PC-9 (cell line): Measurements from ENCODE around the gene HBE1.

Experiments used
- EZH2 ChIP-seq: fragments of 200-600 bp; sonication (generic); IDR thresholded peaks from 2 replicates; pipeline ENCODE4 v1.8.0; 2017; ENCODE audit warnings: antibody characterized with exemption, low read depth
- TF ChIP-seq, protein P1 (sequence below): fragments of 200-600 bp; sonication (generic); conservative IDR thresholded peaks from 2 replicates; pipeline ENCODE4 v1.6.1; 2017; ENCODE audit warnings: mixed run types, antibody characterized with exemption, mild to moderate bottlenecking, moderate library complexity

DNA sequence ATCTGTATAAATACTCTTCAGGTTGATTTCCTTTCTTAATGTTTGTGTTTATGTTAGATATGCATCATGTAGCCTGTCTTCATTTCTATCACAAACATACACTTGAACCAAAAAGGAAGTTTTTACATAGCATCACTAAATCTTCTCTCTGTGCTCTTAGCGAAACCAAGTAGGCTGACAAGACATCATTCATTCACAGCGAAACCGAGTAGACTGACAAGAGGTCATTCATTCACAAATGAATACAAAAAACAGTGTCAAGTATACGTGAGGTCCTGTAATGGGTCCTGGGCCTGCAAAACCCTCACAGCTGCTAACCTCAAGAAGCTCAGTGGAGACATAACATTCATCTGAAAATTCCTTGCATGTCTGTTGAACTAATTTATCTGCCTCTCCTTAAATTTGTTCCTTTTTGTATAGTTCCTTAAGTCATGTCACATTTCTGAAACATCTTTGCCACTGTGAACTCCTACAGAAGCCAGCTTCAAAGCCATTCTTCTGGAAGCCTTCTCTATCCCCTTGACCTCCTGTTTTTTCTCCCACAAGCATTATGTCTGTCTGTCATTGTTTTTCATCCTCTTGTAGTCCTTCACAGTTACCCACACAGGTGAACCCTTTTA, 9.8 kb upstream of the HBE1 start:
- TF ChIP-seq EZH2, result no peak
- TF ChIP-seq, protein P1, sequence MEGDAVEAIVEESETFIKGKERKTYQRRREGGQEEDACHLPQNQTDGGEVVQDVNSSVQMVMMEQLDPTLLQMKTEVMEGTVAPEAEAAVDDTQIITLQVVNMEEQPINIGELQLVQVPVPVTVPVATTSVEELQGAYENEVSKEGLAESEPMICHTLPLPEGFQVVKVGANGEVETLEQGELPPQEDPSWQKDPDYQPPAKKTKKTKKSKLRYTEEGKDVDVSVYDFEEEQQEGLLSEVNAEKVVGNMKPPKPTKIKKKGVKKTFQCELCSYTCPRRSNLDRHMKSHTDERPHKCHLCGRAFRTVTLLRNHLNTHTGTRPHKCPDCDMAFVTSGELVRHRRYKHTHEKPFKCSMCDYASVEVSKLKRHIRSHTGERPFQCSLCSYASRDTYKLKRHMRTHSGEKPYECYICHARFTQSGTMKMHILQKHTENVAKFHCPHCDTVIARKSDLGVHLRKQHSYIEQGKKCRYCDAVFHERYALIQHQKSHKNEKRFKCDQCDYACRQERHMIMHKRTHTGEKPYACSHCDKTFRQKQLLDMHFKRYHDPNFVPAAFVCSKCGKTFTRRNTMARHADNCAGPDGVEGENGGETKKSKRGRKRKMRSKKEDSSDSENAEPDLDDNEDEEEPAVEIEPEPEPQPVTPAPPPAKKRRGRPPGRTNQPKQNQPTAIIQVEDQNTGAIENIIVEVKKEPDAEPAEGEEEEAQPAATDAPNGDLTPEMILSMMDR, result no peak
